ENCODE data around the gene MYT1.

MYT1 gene

GRCh38 chr20:64152906-64153305, 11.3 kb upstream of the MYT1 start:
- DNase-seq (ENCODE audit: extremely low spot score) = no peak
- ChIA-PET POLR2A (no interaction called here), CTCF (no interaction called here)
- no peak for TF ChIP-seq PKNOX1 (IDR thresholded peaks at IDR 0.05)
- TF ChIP-seq FOXA1 (IDR thresholded peaks at IDR 0.05) = no peak
- TF ChIP-seq ELF4 (IDR thresholded peaks at IDR 0.05) = no peak
- TF ChIP-seq L3MBTL2 (conservative IDR thresholded peaks at IDR 0.05) = no peak
- TF ChIP-seq ZNF384 (IDR thresholded peaks at IDR 0.05) = no peak
- TF ChIP-seq TARDBP (IDR thresholded peaks at IDR 0.05) = no peak
- TF ChIP-seq FOXK2 (IDR thresholded peaks at IDR 0.05) = no peak
- no peak for TF ChIP-seq LEF1 (IDR thresholded peaks at IDR 0.05; ENCODE audit: borderline replicate concordance)

GRCh38 chr20:64153410-64153809, 10.8 kb upstream of the MYT1 start:
- POLR2A ChIA-PET = no interaction called here

DNA sequence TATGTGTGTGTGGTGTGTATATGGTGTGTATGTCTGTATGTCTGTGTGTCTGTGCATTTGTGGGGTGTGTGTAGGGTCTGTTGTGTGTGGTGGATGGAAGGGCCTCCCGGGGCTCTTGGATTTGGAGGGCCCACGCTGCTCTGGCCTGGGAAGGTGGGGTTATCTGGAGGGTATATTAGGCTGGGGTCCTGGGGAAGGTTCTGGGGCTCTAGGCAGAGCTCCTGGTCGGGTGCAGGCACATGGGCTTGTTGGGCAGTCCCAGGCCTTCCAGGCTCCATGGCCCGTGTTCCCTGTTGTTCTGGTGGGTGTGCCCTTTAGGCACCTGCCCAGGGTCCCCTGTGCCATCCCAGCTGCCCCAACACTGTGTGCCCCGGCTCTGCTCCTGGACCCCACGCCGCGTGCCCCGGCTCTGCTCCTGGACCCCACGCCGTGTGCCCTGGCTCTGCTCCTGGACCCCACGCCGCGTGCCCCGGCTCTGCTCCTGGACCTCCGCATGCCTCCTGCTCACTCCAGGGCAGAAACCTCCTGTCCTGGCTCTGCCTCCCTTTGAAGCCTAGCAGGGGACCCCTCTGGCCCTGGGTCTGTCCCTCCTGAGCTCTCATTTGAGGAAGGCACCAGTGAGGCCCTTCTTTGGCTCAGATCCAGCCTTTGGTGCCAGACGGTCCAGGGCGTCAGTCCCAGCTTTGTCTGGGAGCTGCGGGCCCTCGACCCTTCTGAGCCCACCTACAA, 10.2 kb upstream of the MYT1 start:
- no peak for DNase-seq (ENCODE audit: extremely low spot score)
- ChIA-PET CTCF (no interaction called here), POLR2A (no interaction called here)
- TF ChIP-seq TARDBP (IDR thresholded peaks at IDR 0.05) = no peak
- no peak for TF ChIP-seq SUZ12 (IDR thresholded peaks at IDR 0.05)
- no peak for TF ChIP-seq FOXM1 (IDR thresholded peaks at IDR 0.05; ENCODE audit: borderline replicate concordance)
- TF ChIP-seq PKNOX1 (IDR thresholded peaks at IDR 0.05) = no peak
- no peak for TF ChIP-seq NFRKB (IDR thresholded peaks at IDR 0.05)
- TF ChIP-seq HDGF (IDR thresholded peaks at IDR 0.05; ENCODE audit: borderline replicate concordance) = no peak
- no peak for TF ChIP-seq LEF1 (IDR thresholded peaks at IDR 0.05; ENCODE audit: borderline replicate concordance)
- no peak for TF ChIP-seq FOXK2 (IDR thresholded peaks at IDR 0.05)
- no peak for TF ChIP-seq CTBP1 (IDR thresholded peaks at IDR 0.05; ENCODE audit: borderline replicate concordance)
- TF ChIP-seq ZNF384 (IDR thresholded peaks at IDR 0.05) = no peak
- no peak for TF ChIP-seq ARNT (IDR thresholded peaks at IDR 0.05)
- no peak for TF ChIP-seq SP1 (IDR thresholded peaks at IDR 0.05)
- no peak for TF ChIP-seq BHLHE40 (IDR thresholded peaks at IDR 0.05; ENCODE audit: borderline replicate concordance)
- no peak for TF ChIP-seq L3MBTL2 (conservative IDR thresholded peaks at IDR 0.05)
- TF ChIP-seq ELF4 (IDR thresholded peaks at IDR 0.05) = no peak
- TF ChIP-seq FOXA1 (IDR thresholded peaks at IDR 0.05) = no peak

More at GRCh38 chr20:64153410-64153809, 10.8 kb upstream of the MYT1 start:
- CTCF ChIA-PET = no interaction called here
- TF ChIP-seq ARNT (IDR thresholded peaks at IDR 0.05) (no peak), SUZ12 (IDR thresholded peaks at IDR 0.05) (no peak), FOXM1 (IDR thresholded peaks at IDR 0.05; ENCODE audit: borderline replicate concordance) (no peak), CTBP1 (IDR thresholded peaks at IDR 0.05; ENCODE audit: borderline replicate concordance) (no peak), ELF4 (IDR thresholded peaks at IDR 0.05) (no peak), PKNOX1 (IDR thresholded peaks at IDR 0.05) (no peak), NFRKB (IDR thresholded peaks at IDR 0.05) (no peak), FOXK2 (IDR thresholded peaks at IDR 0.05) (no peak)
- no peak for DNase-seq (ENCODE audit: extremely low spot score)

GRCh38 chr20:64154590-64155257, 9.5 kb upstream of the MYT1 start:
- ChIA-PET CTCF (no interaction called here), POLR2A (no interaction called here)
- DNase-seq (ENCODE audit: extremely low spot score) = no peak

GRCh38 chr20:64155258-64156135, 8.8 kb upstream of the MYT1 start:
- no peak for TF ChIP-seq SP1 (IDR thresholded peaks at IDR 0.05)
- TF ChIP-seq HDGF (IDR thresholded peaks at IDR 0.05; ENCODE audit: borderline replicate concordance) = no peak
- no peak for TF ChIP-seq BHLHE40 (IDR thresholded peaks at IDR 0.05; ENCODE audit: borderline replicate concordance)
- no peak for TF ChIP-seq ZNF384 (IDR thresholded peaks at IDR 0.05)
- no peak for TF ChIP-seq LEF1 (IDR thresholded peaks at IDR 0.05; ENCODE audit: borderline replicate concordance)
- no peak for TF ChIP-seq FOXM1 (IDR thresholded peaks at IDR 0.05; ENCODE audit: borderline replicate concordance)
- TF ChIP-seq NFRKB (IDR thresholded peaks at IDR 0.05) = no peak
- TF ChIP-seq ELF4 (IDR thresholded peaks at IDR 0.05) = no peak
- TF ChIP-seq FOXA1 (IDR thresholded peaks at IDR 0.05) = no peak
- TF ChIP-seq PKNOX1 (IDR thresholded peaks at IDR 0.05) = no peak
- no peak for TF ChIP-seq CTBP1 (IDR thresholded peaks at IDR 0.05; ENCODE audit: borderline replicate concordance)
- TF ChIP-seq FOXK2 (IDR thresholded peaks at IDR 0.05) = no peak
- POLR2A ChIA-PET = interaction anchor here (1.0 kb wide), 1 partner anchor 93 kb away, joined by 5 read pairs; the partner anchor contains the start of gene TCEA2
- DNase-seq (ENCODE audit: extremely low spot score) = no peak
- CTCF ChIA-PET = no interaction called here

More at GRCh38 chr20:64154590-64155257, 9.5 kb upstream of the MYT1 start:
- TF ChIP-seq PKNOX1 (IDR thresholded peaks at IDR 0.05) = 0 out of 2 replicates have a peak, but pooled peaks have one; percentile 23
- no peak for TF ChIP-seq ELF4 (IDR thresholded peaks at IDR 0.05)

Data from HEK293T (cell line).